Measurements from ENCODE around the gene CTIF.
A peak's percentile ranks its signal among the peaks of the same experiment; 100 is the strongest.
"Not testable (repeated sequence)": the region's sequence is repeated elsewhere in the genome, so short reads cannot be mapped to it uniquely, and the experiment has no call there.

CTIF gene

GRCh38 chr18:48866028-48866733, 327.4 kb downstream of the CTIF start:
- no peak for DNase-seq (ENCODE audit: low read depth in 2 of 2)

- no peak for DNase-seq (ENCODE audit: low read depth in 2 of 2)
Observed at GRCh38 chr18:48866856-48867255, 328.0 kb downstream of the CTIF start.

- DNase-seq (ENCODE audit: low read depth in 2 of 2), result no peak
Observed at GRCh38 chr18:48867978-48868377, 329.1 kb downstream of the CTIF start.

GRCh38 chr18:48868468-48869466, 329.9 kb downstream of the CTIF start:
- DNase-seq (ENCODE audit: low read depth in 2 of 2), result peak; percentile 7 to 8

- DNase-seq (ENCODE audit: low read depth in 2 of 2), result no peak
Observed at GRCh38 chr18:48869591-48869990, 330.8 kb downstream of the CTIF start.

- DNase-seq (ENCODE audit: low read depth in 2 of 2), result not testable (repeated sequence)
Observed at GRCh38 chr18:48870926-48871325, 332.1 kb downstream of the CTIF start.

- no peak for DNase-seq (ENCODE audit: low read depth in 2 of 2)
Observed at GRCh38 chr18:48871391-48872166, 332.7 kb downstream of the CTIF start.

- no peak for DNase-seq (ENCODE audit: low read depth in 2 of 2)
Observed at GRCh38 chr18:48872234-48873145, 333.7 kb downstream of the CTIF start.

GRCh38 chr18:48874233-48874632, 335.4 kb downstream of the CTIF start:
- no peak for DNase-seq (ENCODE audit: low read depth in 2 of 2)

GRCh38 chr18:48874701-48875162, 335.9 kb downstream of the CTIF start:
- no peak for DNase-seq (ENCODE audit: low read depth in 2 of 2)

GRCh38 chr18:48875314-48875941, 336.6 kb downstream of the CTIF start:
- no peak for DNase-seq (ENCODE audit: low read depth in 2 of 2)

GRCh38 chr18:48875942-48876511, 337.2 kb downstream of the CTIF start:
- no peak for DNase-seq (ENCODE audit: low read depth in 2 of 2)

- DNase-seq (ENCODE audit: low read depth in 2 of 2), result no peak
Observed at GRCh38 chr18:48876590-48876989, 337.8 kb downstream of the CTIF start.

GRCh38 chr18:48877941-48878340, 339.1 kb downstream of the CTIF start:
- no peak for DNase-seq (ENCODE audit: low read depth in 2 of 2)

- no peak for DNase-seq (ENCODE audit: low read depth in 2 of 2)
Observed at GRCh38 chr18:48878471-48878870, 339.6 kb downstream of the CTIF start.

- no peak for DNase-seq (ENCODE audit: low read depth in 2 of 2)
Observed at GRCh38 chr18:48879008-48879431, 340.2 kb downstream of the CTIF start.

- no peak for DNase-seq (ENCODE audit: low read depth in 2 of 2)
Observed at GRCh38 chr18:48880931-48881330, 342.1 kb downstream of the CTIF start.

- no peak for DNase-seq (ENCODE audit: low read depth in 2 of 2)
Observed at GRCh38 chr18:48882379-48882778, 343.5 kb downstream of the CTIF start.

- DNase-seq (ENCODE audit: low read depth in 2 of 2), result no peak
Observed at GRCh38 chr18:48884306-48884705, 345.5 kb downstream of the CTIF start.

- no peak for DNase-seq (ENCODE audit: low read depth in 2 of 2)
Observed at GRCh38 chr18:48884771-48885170, 345.9 kb downstream of the CTIF start.
